HG02973 (cell line): ENCODE results near the gene JAKMIP1.

Source experiments
- ATAC-seq: cut with Tn5 transposase; IDR thresholded peaks from one replicate; pipeline ENCODE4 v1.9.1; 2021; ENCODE audit warnings: moderate library complexity; ENCODE audit not compliant: unreplicated experiment

JAKMIP1 gene

GRCh38 chr4:6106156-6106555 is 94.2 kb downstream of the JAKMIP1 start:
- ATAC-seq: no peak

GRCh38 chr4:6105311-6105911 is 94.9 kb downstream of the JAKMIP1 start:
- no peak for ATAC-seq

- ATAC-seq: no peak
Observed at GRCh38 chr4:6104541-6105130, 95.7 kb downstream of the JAKMIP1 start.

DNA sequence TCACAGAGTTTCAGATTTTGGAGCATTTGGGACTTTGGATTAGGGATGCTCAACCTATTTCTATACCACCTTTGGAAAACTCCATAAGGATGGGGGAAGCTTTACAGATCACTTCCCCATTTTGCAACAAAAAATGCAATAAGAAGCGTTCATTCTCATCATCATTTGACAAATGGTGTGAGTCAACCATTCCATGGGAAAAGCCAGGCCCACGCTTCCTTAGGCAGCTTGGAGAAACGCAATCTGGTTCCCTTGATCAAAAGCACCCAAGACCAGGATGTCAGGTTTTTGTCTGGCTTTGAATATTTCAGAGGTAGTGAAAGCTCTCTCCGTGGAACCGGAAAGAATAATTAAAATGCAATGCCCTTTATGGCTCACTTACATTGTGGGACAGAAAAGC is 102.8 kb downstream of the JAKMIP1 start:
- no peak for ATAC-seq

DNA sequence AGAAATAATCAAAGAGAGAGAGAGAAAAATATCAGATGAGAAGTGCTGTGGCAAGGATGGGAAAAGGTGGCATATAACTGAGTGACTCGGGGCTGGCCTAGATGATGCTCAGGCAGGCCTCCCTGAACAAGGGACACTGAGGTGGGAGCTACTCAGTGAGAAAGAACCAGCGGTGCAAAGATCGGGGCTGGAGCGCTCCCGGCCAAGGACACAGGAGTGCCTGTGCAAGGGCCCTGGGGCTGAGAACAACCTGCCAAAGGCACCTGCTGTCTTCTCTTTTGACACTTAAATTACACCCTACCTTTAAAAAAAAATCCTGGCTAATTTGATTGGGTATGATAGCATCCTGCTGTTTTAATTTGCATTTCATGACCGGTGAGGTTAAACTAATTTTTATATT is 104.5 kb downstream of the JAKMIP1 start:
- ATAC-seq: no peak

DNA sequence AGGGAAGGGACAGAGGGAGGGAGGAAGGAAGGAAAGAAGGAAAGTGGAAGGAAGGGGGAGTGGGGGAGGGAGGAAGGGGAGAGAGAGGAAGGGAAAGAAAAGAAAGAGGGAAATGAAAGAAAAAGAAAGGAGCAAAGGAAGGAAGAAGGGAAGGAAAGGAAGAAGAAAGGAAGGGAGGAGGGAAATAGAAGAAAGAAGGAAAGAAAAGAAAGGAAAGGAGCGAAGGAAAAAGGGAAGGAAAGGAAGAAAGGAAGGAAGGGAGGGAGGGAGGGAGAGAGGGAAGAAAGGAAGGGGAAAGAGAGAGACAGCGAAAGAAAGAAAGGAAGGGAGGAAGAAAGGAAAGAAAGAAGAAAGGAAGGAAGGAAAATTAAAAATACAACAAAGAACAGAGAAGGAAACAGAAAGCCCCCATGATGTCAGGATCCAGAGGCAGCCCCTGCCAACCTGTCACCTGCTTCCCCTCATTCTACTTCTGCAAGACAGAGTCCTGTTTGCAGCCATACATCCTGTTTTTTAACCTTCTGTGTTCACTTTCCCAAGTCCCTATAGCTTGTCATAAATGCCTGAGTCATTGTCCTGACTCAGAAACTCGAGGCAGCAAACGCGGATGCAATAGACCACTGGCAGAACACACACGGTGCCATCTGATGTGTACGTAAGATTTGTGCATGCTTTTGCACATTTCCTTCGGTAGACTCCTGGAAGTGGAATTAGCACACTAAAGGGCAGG is 105.2 kb downstream of the JAKMIP1 start:
- ATAC-seq: no peak

- no peak for ATAC-seq
Observed at GRCh38 chr4:6093671-6094070, 106.7 kb downstream of the JAKMIP1 start.

- no peak for ATAC-seq
Observed at GRCh38 chr4:6092971-6093370, 107.4 kb downstream of the JAKMIP1 start.

- ATAC-seq: no peak
Observed at GRCh38 chr4:6092131-6092530, 108.2 kb downstream of the JAKMIP1 start.

GRCh38 chr4:6090931-6091330 is 109.4 kb downstream of the JAKMIP1 start:
- no peak for ATAC-seq

- ATAC-seq: no peak
Observed at GRCh38 chr4:6088950-6089349, 111.4 kb downstream of the JAKMIP1 start.

- ATAC-seq: no peak
Observed at GRCh38 chr4:6087669-6088341, 112.5 kb downstream of the JAKMIP1 start.

DNA sequence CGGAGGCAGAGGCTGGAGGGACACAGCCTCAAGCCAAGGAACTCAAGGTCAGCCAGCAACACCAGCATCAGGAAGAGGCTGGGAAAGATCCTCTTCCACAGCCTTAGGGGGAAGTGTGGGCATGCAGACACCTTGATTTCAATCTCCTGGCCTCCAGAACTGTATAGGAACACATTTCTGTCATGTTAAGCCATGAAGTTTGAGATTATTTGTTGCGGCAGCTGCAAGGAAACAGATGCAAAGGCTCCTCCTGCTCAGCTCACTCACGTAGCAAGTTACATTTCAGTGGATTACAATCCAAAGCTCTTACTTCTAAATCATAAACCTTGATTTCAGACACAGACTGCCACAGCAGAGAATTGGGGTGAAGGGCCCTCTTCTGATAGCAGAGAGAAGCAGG is 113.5 kb downstream of the JAKMIP1 start:
- no peak for ATAC-seq

DNA sequence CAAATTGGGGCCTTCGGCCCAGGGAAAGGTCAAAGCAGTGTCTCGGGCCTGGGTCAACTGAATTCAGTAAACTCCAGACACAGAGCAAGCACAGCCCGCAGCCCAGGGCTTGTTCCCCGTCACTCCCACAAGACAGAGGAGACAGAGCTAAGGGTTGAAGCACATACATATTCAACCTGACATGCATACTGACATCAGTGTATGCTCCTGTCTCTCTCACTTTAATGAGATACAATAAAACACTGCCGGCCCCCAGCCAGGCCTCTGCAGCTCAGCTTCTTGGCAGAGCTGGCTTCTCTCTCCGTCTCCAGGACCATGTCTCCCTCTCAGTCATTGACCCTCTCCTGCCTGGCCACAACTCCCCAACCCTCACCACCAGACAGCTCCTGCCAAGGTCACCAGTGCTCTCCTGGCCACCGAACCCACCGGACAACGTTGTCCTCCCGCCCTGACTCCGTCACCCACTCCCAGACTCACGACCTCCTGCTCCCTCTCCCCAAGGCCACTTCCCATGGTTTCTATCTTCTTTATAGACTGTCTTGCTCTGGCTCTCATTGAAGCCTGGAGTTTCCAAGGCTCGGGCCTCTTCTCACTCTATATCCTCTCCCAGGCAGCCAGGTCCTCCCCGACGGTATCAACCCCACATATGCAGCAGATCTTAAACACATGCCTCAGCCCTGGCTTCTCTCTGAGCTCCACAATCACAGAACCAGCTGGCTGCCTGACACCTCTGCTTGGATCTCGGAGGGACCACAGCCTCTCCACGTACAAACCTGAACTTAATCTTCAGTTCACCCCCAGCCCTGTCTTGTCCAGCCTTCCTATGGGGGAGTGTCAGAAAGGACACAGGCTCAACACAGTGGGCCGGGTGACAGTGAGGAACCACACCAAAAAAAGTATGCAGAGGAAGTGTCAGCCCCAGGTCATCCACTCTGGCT is 114.4 kb downstream of the JAKMIP1 start:
- no peak for ATAC-seq

GRCh38 chr4:6085028-6085690 is 115.2 kb downstream of the JAKMIP1 start:
- ATAC-seq: no peak

GRCh38 chr4:6079965-6080364 is 120.4 kb downstream of the JAKMIP1 start:
- ATAC-seq: no peak

DNA sequence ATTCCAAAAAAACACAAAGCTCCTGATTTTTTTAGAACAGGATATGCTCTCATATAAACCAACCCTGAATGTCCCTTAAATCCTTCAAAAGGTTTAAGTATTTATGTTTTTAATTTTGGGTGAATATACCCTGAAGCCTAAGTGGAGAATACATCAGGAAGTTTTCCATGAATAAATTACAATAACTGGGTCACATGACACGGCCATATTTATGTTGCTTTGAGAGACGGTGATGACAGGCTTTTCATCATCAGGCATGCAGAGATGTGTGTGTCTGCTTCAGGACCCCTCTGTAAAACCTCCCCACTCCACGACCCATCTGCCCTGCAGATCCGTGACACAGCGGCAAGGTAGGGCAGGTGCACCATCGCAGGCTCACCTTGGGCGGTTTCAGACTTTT is 121.8 kb downstream of the JAKMIP1 start:
- no peak for ATAC-seq

DNA sequence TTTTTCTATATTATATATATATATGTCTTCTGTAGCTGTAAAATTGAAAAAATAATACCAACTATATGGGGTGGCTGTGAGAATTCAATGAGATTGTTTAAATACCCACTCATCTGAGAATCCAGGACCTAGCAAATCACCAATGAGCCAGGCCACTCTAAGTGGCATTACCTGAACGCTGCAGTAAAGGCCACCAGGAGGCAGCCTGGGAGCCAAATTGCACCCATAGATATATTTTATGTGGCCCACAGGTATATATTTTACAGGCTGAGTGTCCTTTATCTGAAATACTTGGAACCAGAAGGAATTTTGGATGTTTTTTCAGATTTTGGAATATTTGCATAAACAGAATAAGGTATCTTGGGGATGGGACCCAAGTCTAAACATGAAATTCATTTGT is 124.0 kb downstream of the JAKMIP1 start:
- no peak for ATAC-seq

GRCh38 chr4:6074758-6075157 is 125.6 kb downstream of the JAKMIP1 start:
- ATAC-seq: no peak
